ENCODE data around the gene KRT85.
"Not testable (repeated sequence)": the region's sequence is repeated elsewhere in the genome, so short reads cannot be mapped to it uniquely, and the experiment has no call there.

KRT85 gene

GRCh38 chr12:52366738-52367485 is at the start of gene KRT85:
KRT85 (minus strand) TSS chr12:52367481; CDS start chr12:52367405, 76 bp downstream.
- no peak for DNase-seq

- no peak for DNase-seq
These were observed 49.5 kb upstream of the KRT85 start for GRCh38 chr12:52416795-52417194.

GRCh38 chr12:52415870-52416750 is 48.8 kb upstream of the KRT85 start:
- no peak for DNase-seq

- DNase-seq: no peak
These were observed 47.7 kb upstream of the KRT85 start for GRCh38 chr12:52414936-52415335.

GRCh38 chr12:52413782-52414345 is 46.6 kb upstream of the KRT85 start:
- DNase-seq: no peak

GRCh38 chr12:52413202-52413601 is 45.9 kb upstream of the KRT85 start:
- DNase-seq: no peak

GRCh38 chr12:52411815-52412214 is 44.5 kb upstream of the KRT85 start:
- no peak for DNase-seq

GRCh38 chr12:52410589-52411248 is 43.4 kb upstream of the KRT85 start:
- not testable (repeated sequence) for DNase-seq

GRCh38 chr12:52407918-52408317 is 40.6 kb upstream of the KRT85 start:
- no peak for DNase-seq

GRCh38 chr12:52405922-52406385 is 38.7 kb upstream of the KRT85 start, which contains the start of gene KRT82:
KRT82 (minus strand) TSS chr12:52406335; CDS start chr12:52406277, 58 bp downstream.
- no peak for DNase-seq

GRCh38 chr12:52404951-52405350 is 37.7 kb upstream of the KRT85 start:
- DNase-seq: no peak

- no peak for DNase-seq
These were observed 36.3 kb upstream of the KRT85 start for GRCh38 chr12:52403561-52403960.

- no peak for DNase-seq
These were observed 35.7 kb upstream of the KRT85 start for GRCh38 chr12:52402873-52403540.

- no peak for DNase-seq
These were observed 35.1 kb upstream of the KRT85 start for GRCh38 chr12:52402377-52402776.

- no peak for DNase-seq
These were observed 34.6 kb upstream of the KRT85 start for GRCh38 chr12:52401926-52402325.

GRCh38 chr12:52401526-52401925 is 34.2 kb upstream of the KRT85 start:
- no peak for DNase-seq

GRCh38 chr12:52400906-52401305 is 33.6 kb upstream of the KRT85 start:
- no peak for DNase-seq

GRCh38 chr12:52399756-52400155 is 32.5 kb upstream of the KRT85 start:
- DNase-seq: no peak

- no peak for DNase-seq
These were observed 30.9 kb upstream of the KRT85 start for GRCh38 chr12:52398176-52398575.

- DNase-seq: no peak
These were observed 29.4 kb upstream of the KRT85 start for GRCh38 chr12:52396656-52397055.

- no peak for DNase-seq
These were observed 28.6 kb upstream of the KRT85 start for GRCh38 chr12:52395761-52396434.

Data from DMS79 (cell line).